Myometrial cell (primary cell): Measurements from ENCODE around the gene TM4SF18. TPM values are rescaled to one million over a fixed set of nuclear protein-coding genes. Genes with fewer than 3 reads are reported as not detected.

Source experiments
- total RNA-seq: library from RNA; depleted of rRNA; stranded (reverse); fragments of >200 nt; gene quantifications from 2 replicates; pipeline ENCODE4 v1.2.3, GENCODE V29; 2015

TM4SF18 gene
- not detected in 2 replicates for total RNA-seq

GRCh38 chr3:149333176-149333859, at the start of gene TM4SF18:
Gene TM4SF18 (minus strand): TSS chr3:149333636. CDS start chr3:149333382, 254 bp downstream.

GRCh38 chr3:149377408-149378364, 44.2 kb upstream of the TM4SF18 start, which contains the start of gene TM4SF1:
Gene TM4SF1 (minus strand): TSS chr3:149377649. CDS start chr3:149377547, 102 bp downstream.

Other genes with a start within 250 kb of the TM4SF18 start
- gene HLTF, start 247.1 kb downstream of the TM4SF18 start, total RNA-seq, result 22.2 and 29.2 TPM in 2 replicates
- gene HPS3, start 204.0 kb downstream of the TM4SF18 start, total RNA-seq, result 26.5 and 32.3 TPM in 2 replicates
- gene CP, start 111.8 kb downstream of the TM4SF18 start, total RNA-seq, result under 0.01 TPM in 1 of 2 replicates, not detected in the other
- 190 and 206 TPM in 2 replicates for gene TM4SF1, start 44.0 kb upstream of the TM4SF18 start, total RNA-seq
- not detected in 2 replicates for gene TM4SF4, start 141.1 kb upstream of the TM4SF18 start, total RNA-seq